Measurements from ENCODE around the gene NAA35.
"Not testable (repeated sequence)": the region's sequence is repeated elsewhere in the genome, so short reads cannot be mapped to it uniquely, and the experiment has no call there.

The NAA35 gene

GRCh38 chr9:86035827-86036440 is 95.0 kb downstream of the NAA35 start:
- no peak for DNase-seq

- no peak for DNase-seq
Measured at GRCh38 chr9:86036555-86036954, 95.6 kb downstream of the NAA35 start.

- no peak for DNase-seq
Measured at GRCh38 chr9:86039991-86040860, 99.3 kb downstream of the NAA35 start.

GRCh38 chr9:86040861-86041155 is 99.9 kb downstream of the NAA35 start:
- DNase-seq = no peak

GRCh38 chr9:86041311-86041741 is 100.4 kb downstream of the NAA35 start:
- no peak for DNase-seq

GRCh38 chr9:86042199-86042978 is 101.4 kb downstream of the NAA35 start:
- DNase-seq = no peak

- DNase-seq = no peak
Measured at GRCh38 chr9:86043586-86043985, 102.6 kb downstream of the NAA35 start.

GRCh38 chr9:86043999-86044398 is 103.1 kb downstream of the NAA35 start:
- DNase-seq = no peak

GRCh38 chr9:86045654-86046053 is 104.7 kb downstream of the NAA35 start:
- DNase-seq = no peak

- DNase-seq = no peak
Measured at GRCh38 chr9:86046071-86046636, 105.2 kb downstream of the NAA35 start.

- DNase-seq = no peak
Measured at GRCh38 chr9:86046930-86047341, 106.0 kb downstream of the NAA35 start.

GRCh38 chr9:86047361-86047760 is 106.4 kb downstream of the NAA35 start:
- DNase-seq = no peak

GRCh38 chr9:86048018-86048742 is 107.2 kb downstream of the NAA35 start:
- DNase-seq = not testable (repeated sequence)

- DNase-seq = no peak
Measured at GRCh38 chr9:86052556-86053468, 111.9 kb downstream of the NAA35 start.

GRCh38 chr9:86054695-86055094 is 113.7 kb downstream of the NAA35 start:
- no peak for DNase-seq

- DNase-seq = no peak
Measured at GRCh38 chr9:86057491-86057890, 116.5 kb downstream of the NAA35 start.

GRCh38 chr9:86061972-86062739 is 121.2 kb downstream of the NAA35 start:
- DNase-seq = no peak

GRCh38 chr9:86062845-86063693 is 122.1 kb downstream of the NAA35 start:
- no peak for DNase-seq

- no peak for DNase-seq
Measured at GRCh38 chr9:86064220-86064619, 123.3 kb downstream of the NAA35 start.
